HepG2 (cell line): ENCODE measurements around the gene KNG1. TPM values are rescaled to one million over a fixed set of nuclear protein-coding genes. Genes with fewer than 3 reads are reported as not detected.

Experiments used
- ATAC-seq: fragments of 200-7000 bp; cut with Tn5 transposase; 3 replicates; pipeline ENCODE4 v1.9.1; 2020; ENCODE audit warnings: mild to moderate bottlenecking, moderate library complexity
- BruUV-seq: library from RNA; stranded (reverse); fragments of 400-500 nt; replicated peaks from 2 replicates; lab custom pipeline; 2021; lab: Mats Ljungman, UMichigan
- CTCF ChIA-PET: fragments of 300-600 bp; formaldehyde crosslinking; extraction: SDS; loops from one replicate; lab custom pipeline; 2021; ENCODE audit warnings: low total read pairs, inconsistent platforms, low intra/inter-chr PET ratio; lab: Yijun Ruan, JAX
- POLR2A ChIA-PET: fragments of 350-600 bp; sonication (Branson Sonifier 250); formaldehyde crosslinking; loops from one replicate; lab custom pipeline; 2020; ENCODE audit warnings: antibody characterized with exemption, inconsistent platforms; lab: Yijun Ruan, JAX
- DNase-seq: peaks from one replicate; pipeline ENCODE4 v3.0.0-alpha.2; 2015; ENCODE audit warnings: low spot score
- FAIRE-seq: peaks from 3 replicates; lab custom pipeline; 2011; peaks lifted over from hg19 to GRCh38; lab: Jason Lieb, UNC
- H2AFZ ChIP-seq: one replicate; pipeline ENCODE4 v1.6.1; 2011; ENCODE audit warnings: low read length, inconsistent platforms
- H3K27ac ChIP-seq: fragments of 300-600 bp; 3 replicates; pipeline ENCODE4 v1.8.0; 2011; ENCODE audit warnings: mixed run types, mild to moderate bottlenecking, mixed read lengths, low read length, inconsistent platforms; ENCODE audit not compliant: insufficient read depth; ENCODE audit errors: extremely low read length
- H3K27me3 ChIP-seq, 2 experiments: fragments of 200-600 bp in 1 of 2; 2 replicates in 1 of 2; 3 replicates in 1 of 2; pipeline versions ENCODE4 v1.6.0 to v1.8.0; 2011; ENCODE audit warnings: low read length in 2 of 2, mild to moderate bottlenecking in 2 of 2, moderate library complexity in 2 of 2, inconsistent platforms in 1 of 2; ENCODE audit not compliant: insufficient read depth in 2 of 2, control insufficient read depth in 1 of 2
- H3K36me3 ChIP-seq, 2 experiments: fragments of 200-600 bp in 1 of 2; replicated peaks in 1 of 2; 2 replicates in 1 of 2; 3 replicates in 1 of 2; pipeline versions ENCODE4 v1.5.1 to v1.8.0; 2011; ENCODE audit warnings: low read length in 2 of 2, inconsistent platforms in 1 of 2; ENCODE audit not compliant: insufficient read depth in 2 of 2, control insufficient read depth in 1 of 2
- H3K4me1 ChIP-seq: 2 replicates; pipeline ENCODE4 v1.5.1; 2012; ENCODE audit warnings: low read length, inconsistent platforms; ENCODE audit not compliant: insufficient read depth
- H3K4me2 ChIP-seq: 2 replicates; pipeline ENCODE4 v1.6.0; 2011; ENCODE audit warnings: low read depth, low read length, inconsistent platforms
- H3K4me3 ChIP-seq, 3 experiments: fragments of 200-600 bp in 1 of 3; sonication (generic), shearing (Covaris generic) in 1 of 3; replicated peaks in 1 of 3; 2 replicates each; pipeline ENCODE4 v1.5.1; 2011 to 2016; ENCODE audit warnings: low read length in 3 of 3, inconsistent platforms in 2 of 3, low read depth in 2 of 3, mild to moderate bottlenecking in 2 of 3, control low read depth in 1 of 3, mixed read lengths in 1 of 3; ENCODE audit not compliant: insufficient read depth in 1 of 3
- H3K79me2 ChIP-seq: one replicate; pipeline ENCODE4 v1.6.1; 2011; ENCODE audit warnings: low read length, inconsistent platforms; ENCODE audit not compliant: insufficient read depth
- H3K9ac ChIP-seq: 2 replicates; pipeline ENCODE4 v1.6.0; 2011; ENCODE audit warnings: mild to moderate bottlenecking, low read depth, low read length, inconsistent platforms; ENCODE audit not compliant: insufficient read depth
- H3K9me3 ChIP-seq: 2 replicates; pipeline ENCODE4 v1.5.1; 2012; ENCODE audit warnings: mild to moderate bottlenecking, low read length
- H4K20me1 ChIP-seq: 2 replicates; pipeline ENCODE4 v1.6.0; 2011; ENCODE audit warnings: inconsistent platforms, mild to moderate bottlenecking, low read length, moderate library complexity; ENCODE audit not compliant: insufficient read depth
- BORCS8-MEF2B ChIP-seq: sonication (generic); formaldehyde crosslinking; IDR thresholded peaks from 2 replicates; pipeline ENCODE4 v1.8.0; 2022; ENCODE audit warnings: mild to moderate bottlenecking, missing genetic modification reagents
- BRD4 ChIP-seq: sonication (generic); formaldehyde crosslinking; IDR thresholded peaks from 2 replicates; pipeline ENCODE4 v1.4.0; 2020; ENCODE audit warnings: missing genetic modification reagents
- DMTF1 ChIP-seq: sonication (generic); formaldehyde crosslinking; IDR thresholded peaks from 2 replicates; pipeline ENCODE4 v1.4.0; 2020; ENCODE audit warnings: mild to moderate bottlenecking, missing genetic modification reagents
- EZH2 ChIP-seq: conservative IDR thresholded peaks from 2 replicates; pipeline ENCODE4 v1.6.1; 2012; ENCODE audit warnings: mild to moderate bottlenecking, low read depth, low read length, moderate library complexity
- FIP1L1 ChIP-seq: fragments of 200-400 bp; formaldehyde crosslinking; IDR thresholded peaks from 2 replicates; pipeline ENCODE4 v1.6.1; 2018; ENCODE audit warnings: low read depth, mild to moderate bottlenecking, low read length, moderate library complexity, borderline replicate concordance; ENCODE audit not compliant: insufficient read depth
- MBD4 ChIP-seq: IDR thresholded peaks from 2 replicates; pipeline ENCODE4 v1.6.1; 2012; ENCODE audit warnings: low read length, inconsistent platforms, borderline replicate concordance
- NFATC3 ChIP-seq: sonication (generic); formaldehyde crosslinking; IDR thresholded peaks from 2 replicates; pipeline ENCODE4 v1.5.1; 2020; ENCODE audit warnings: mild to moderate bottlenecking, missing genetic modification reagents
- NFYB ChIP-seq: sonication (generic); formaldehyde crosslinking; IDR thresholded peaks from 2 replicates; pipeline ENCODE4 v1.4.0; 2020; ENCODE audit warnings: missing genetic modification reagents
- RFXAP ChIP-seq: sonication (generic); formaldehyde crosslinking; IDR thresholded peaks from 2 replicates; pipeline ENCODE4 v1.4.0; 2020; ENCODE audit warnings: missing genetic modification reagents, borderline replicate concordance
- SALL2 ChIP-seq: sonication (generic); formaldehyde crosslinking; IDR thresholded peaks from 2 replicates; pipeline ENCODE4 v1.8.1; 2023; ENCODE audit warnings: mild to moderate bottlenecking, missing genetic modification reagents, inconsistent platforms
- SMAD3 ChIP-seq: sonication (generic); formaldehyde crosslinking; IDR thresholded peaks from 2 replicates; pipeline ENCODE4 v1.4.0; 2020; ENCODE audit warnings: missing genetic modification reagents
- STAT5B ChIP-seq: sonication (generic); formaldehyde crosslinking; IDR thresholded peaks from 2 replicates; pipeline ENCODE4 v1.4.0; 2020; ENCODE audit warnings: missing genetic modification reagents
- THAP7 ChIP-seq: sonication (generic); formaldehyde crosslinking; IDR thresholded peaks from 2 replicates; pipeline ENCODE4 v1.8.1; 2023; ENCODE audit warnings: mild to moderate bottlenecking, missing genetic modification reagents
- ZBTB10 ChIP-seq: sonication (generic); formaldehyde crosslinking; IDR thresholded peaks from 2 replicates; pipeline ENCODE4 v1.4.0; 2020; ENCODE audit warnings: missing genetic modification reagents, borderline replicate concordance
- ZFP37 ChIP-seq: sonication (generic); formaldehyde crosslinking; IDR thresholded peaks from 2 replicates; pipeline ENCODE4 v1.4.0; 2020; ENCODE audit warnings: missing genetic modification reagents, borderline replicate concordance
- ZNF12 ChIP-seq: sonication (generic); formaldehyde crosslinking; IDR thresholded peaks from 2 replicates; pipeline ENCODE4 v1.5.0; 2020; ENCODE audit warnings: missing genetic modification reagents
- ZNF234 ChIP-seq: sonication (generic); formaldehyde crosslinking; conservative IDR thresholded peaks from 2 replicates; pipeline ENCODE4 v1.5.1; 2020; ENCODE audit warnings: mild to moderate bottlenecking, missing genetic modification reagents
- ZNF256 ChIP-seq: sonication (generic); formaldehyde crosslinking; conservative IDR thresholded peaks from 2 replicates; pipeline ENCODE4 v1.4.0; 2020; ENCODE audit warnings: missing genetic modification reagents
- ZNF563 ChIP-seq: sonication (generic); formaldehyde crosslinking; IDR thresholded peaks from 2 replicates; pipeline ENCODE4 v1.8.0; 2022; ENCODE audit warnings: mild to moderate bottlenecking, moderate library complexity, missing genetic modification reagents
- ZNF564 ChIP-seq: sonication (generic); formaldehyde crosslinking; IDR thresholded peaks from 2 replicates; pipeline ENCODE4 v1.8.1; 2023; ENCODE audit warnings: mild to moderate bottlenecking, missing genetic modification reagents
- WGBS: methylation state at CpG from one replicate; pipeline ENCODE4 v1.1.6; 2017; ENCODE audit warnings: low lambda C conversion rate; 5-methylcytosine and 5-hydroxymethylcytosine counted together
- in situ Hi-C: cut with HindIII; loops from 2 replicates; pipeline ENCODE4 v1.10.0; 2017; ENCODE audit warnings: low pct_unique_long_range_greater_than_20kb; ENCODE audit not compliant: extremely low pct_ligation_motif_present
- intact Hi-C: fragments of 100-400 bp; cut with micrococcal nuclease; formaldehyde crosslinking; loops from one replicate; pipeline ENCODE4 v1.10.0; 2022; ENCODE audit not compliant: unreplicated experiment
- polyA plus RNA-seq, 8 experiments: library from polyadenylated mRNA; depleted of rRNA in 3 of 8; stranded (reverse) in 7 of 8; unstranded in 1 of 8; fragments of >200 nt; fragmentation: Illumina TruSeq in 4 of 8; extraction: Trizol in 4 of 8; gene quantifications; 2 replicates each; pipeline versions ENCODE4 v1.2.1 to v1.2.3, GENCODE V29; 2011 to 2016; ENCODE audit warnings: low read depth in 4 of 8, missing spikeins in 1 of 8, mixed read lengths in 1 of 8; ENCODE audit not compliant: insufficient read depth in 1 of 8
- total RNA-seq, 5 experiments: library from RNA; depleted of rRNA; stranded (reverse); fragments of >200 nt; fragmentation: Illumina TruSeq; extraction: Trizol; gene quantifications; 2 replicates each; pipeline ENCODE4 v1.2.3, GENCODE V29; 2016; ENCODE audit warnings: low read depth in 1 of 5

The KNG1 gene
- total and polyA plus RNA-seq, 2 of the 13 experiments (the other 11 are each of a cell fraction or from before 2014, with no cell fraction given) = 6.5 to 7.0 TPM

GRCh38 chr3:186691676-186692075 lies 25.5 kb upstream of the KNG1 start:
- Histone ChIP-seq H3K9ac (no peak overlapping the region), H3K27me3 (peaks cover 0 to 6% of the 10 kb centered on the region in 2 experiments; a peak in 3 of 5 replicates), H4K20me1 (no peaks in the 10 kb centered on the region), H3K79me2 (no peaks in the 10 kb centered on the region), H3K4me3 (no peak overlapping the region), H2AFZ (no peak overlapping the region), H3K4me1 (peaks cover 12% of the 10 kb centered on the region), H3K27ac (no peak overlapping the region), H3K4me2 (no peak overlapping the region), H3K36me3 (no peaks in the 10 kb centered on the region), H3K9me3 (no peaks in the 10 kb centered on the region)
- DNase-seq = no peak
- BruUV-seq = no TSS peak
- POLR2A ChIA-PET = no interaction called here
- TF ChIP-seq ZNF12 (no peak), ZNF234 (CRISPR knock-in tag) (no peak), ZBTB10 (CRISPR knock-in tag) (no peak), SALL2 (no peak), NFATC3 (CRISPR knock-in tag) (no peak), NFYB (CRISPR knock-in tag) (no peak), ZFP37 (CRISPR knock-in tag) (no peak), ZNF563 (CRISPR knock-in tag) (no peak), THAP7 (CRISPR knock-in tag) (no peak), SMAD3 (CRISPR knock-in tag) (no peak), RFXAP (CRISPR knock-in tag) (no peak), EZH2 (no peak), ZNF564 (no peak), BORCS8-MEF2B (CRISPR knock-in tag) (no peak), BRD4 (CRISPR knock-in tag) (no peak), DMTF1 (CRISPR knock-in tag) (no peak), MBD4 (no peak), STAT5B (no peak), ZNF256 (CRISPR knock-in tag) (no peak), FIP1L1 (no peak)
- CTCF ChIA-PET = no interaction called here
- intact Hi-C loops = no loop called here
- FAIRE-seq = no peak
- ATAC-seq = no peak
- in situ Hi-C loops = no loop called here
- WGBS = 61% methylated on average over 7 of the region's 7 CpGs
